ENCODE data around the gene USP3. TPM values are rescaled to one million over a fixed set of nuclear protein-coding genes. Genes with fewer than 3 reads are reported as not detected.

The USP3 gene
- total RNA-seq, 4 donors from 2014 or later = 56.1 to 93.0 (median 73.7) TPM

DNA sequence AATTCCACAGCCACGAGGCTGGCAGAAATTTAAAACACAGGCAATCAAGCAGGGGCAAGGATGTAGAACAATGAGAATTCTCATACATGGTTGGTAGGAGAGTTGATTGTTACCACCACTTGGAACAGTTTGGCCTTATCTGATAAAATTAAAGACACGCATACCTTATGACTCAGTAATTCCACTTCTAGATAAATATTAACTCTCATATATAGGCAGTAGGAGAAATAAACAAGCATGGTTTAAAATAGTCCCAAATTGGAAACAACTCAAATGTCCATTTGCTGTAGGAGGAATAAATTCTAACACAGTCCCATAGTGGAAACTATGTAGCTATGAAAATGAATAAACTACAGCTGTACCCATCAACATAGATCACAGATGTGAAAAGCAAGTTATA lies 42.3 kb upstream of the USP3 start:
- TF ChIP-seq, protein P1, sequence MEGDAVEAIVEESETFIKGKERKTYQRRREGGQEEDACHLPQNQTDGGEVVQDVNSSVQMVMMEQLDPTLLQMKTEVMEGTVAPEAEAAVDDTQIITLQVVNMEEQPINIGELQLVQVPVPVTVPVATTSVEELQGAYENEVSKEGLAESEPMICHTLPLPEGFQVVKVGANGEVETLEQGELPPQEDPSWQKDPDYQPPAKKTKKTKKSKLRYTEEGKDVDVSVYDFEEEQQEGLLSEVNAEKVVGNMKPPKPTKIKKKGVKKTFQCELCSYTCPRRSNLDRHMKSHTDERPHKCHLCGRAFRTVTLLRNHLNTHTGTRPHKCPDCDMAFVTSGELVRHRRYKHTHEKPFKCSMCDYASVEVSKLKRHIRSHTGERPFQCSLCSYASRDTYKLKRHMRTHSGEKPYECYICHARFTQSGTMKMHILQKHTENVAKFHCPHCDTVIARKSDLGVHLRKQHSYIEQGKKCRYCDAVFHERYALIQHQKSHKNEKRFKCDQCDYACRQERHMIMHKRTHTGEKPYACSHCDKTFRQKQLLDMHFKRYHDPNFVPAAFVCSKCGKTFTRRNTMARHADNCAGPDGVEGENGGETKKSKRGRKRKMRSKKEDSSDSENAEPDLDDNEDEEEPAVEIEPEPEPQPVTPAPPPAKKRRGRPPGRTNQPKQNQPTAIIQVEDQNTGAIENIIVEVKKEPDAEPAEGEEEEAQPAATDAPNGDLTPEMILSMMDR (IDR thresholded peaks at IDR 0.05) = no peak
- peak in 2 of 3 donors; percentile 44 for TF ChIP-seq POLR2AphosphoS5 (IDR thresholded peaks at IDR 0.05)
- H3K4me1 ChIP-seq = peaks cover 24 to 74% (median 61%) of the 10 kb centered on the region in 4 donors
- 15 to 24% methylated on average over 2 of the region's 2 CpGs for WGBS, 2 donors (ENCODE audit: low coverage in 1 of 2)

DNA sequence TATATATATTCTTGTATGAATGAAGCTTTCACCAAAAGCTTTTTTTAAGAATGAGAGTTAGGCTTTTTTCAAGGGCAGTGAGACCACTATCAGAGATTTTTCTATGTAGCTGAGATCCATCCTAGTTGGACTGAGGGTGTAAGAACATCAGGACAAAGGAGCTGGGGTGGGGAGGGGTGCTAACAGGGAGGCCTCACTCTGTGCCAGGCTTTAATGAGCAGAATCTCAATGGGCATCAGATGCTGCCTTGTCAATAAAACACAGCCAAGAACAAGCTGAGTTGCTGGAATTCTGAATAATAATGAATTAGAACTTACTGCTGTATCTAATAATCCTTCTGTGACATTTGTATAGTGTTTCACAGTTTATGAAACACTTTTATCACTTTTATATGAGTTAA lies 41.4 kb upstream of the USP3 start:
- intact Hi-C loops (cut with DNase I; ENCODE audit: low total_unique reads) (no loop called here), in situ Hi-C loops (cut with MboI; ENCODE audit: low pct_ligation_motif_present in 1 of 4, low pct_unique_long_range_greater_than_20kb in 1 of 4, low sequenced_read_pairs in 3 of 4) (loop anchor here in 2 of 4 donors (10.0 to 25.0 kb wide), 2 partner anchors 132 to 599 kb away; partner anchors contain the start of gene FBXL22 (in 1 of the 2))

More for the DNA sequence above, 42.3 kb upstream of the USP3 start:
- no peak overlapping the region for H3K4me3 ChIP-seq
- in situ Hi-C loops (cut with MboI; ENCODE audit: low pct_ligation_motif_present in 1 of 4, low pct_unique_long_range_greater_than_20kb in 1 of 4, low sequenced_read_pairs in 3 of 4) (loop anchor here in 2 of 4 donors (10.0 to 25.0 kb wide), 2 partner anchors 133 to 600 kb away; partner anchors contain the start of gene FBXL22 (in 1 of the 2)), intact Hi-C loops (cut with DNase I; ENCODE audit: low total_unique reads) (no loop called here)
- no peaks in the 10 kb centered on the region for H3K27me3 ChIP-seq
- H3K36me3 ChIP-seq = no peaks in the 10 kb centered on the region
- no peaks in the 10 kb centered on the region for H3K9me3 ChIP-seq
- H3K27ac ChIP-seq = peak overlapping the region; percentile 32 to 82 (median 70)
- DNase-seq = no peak

DNA sequence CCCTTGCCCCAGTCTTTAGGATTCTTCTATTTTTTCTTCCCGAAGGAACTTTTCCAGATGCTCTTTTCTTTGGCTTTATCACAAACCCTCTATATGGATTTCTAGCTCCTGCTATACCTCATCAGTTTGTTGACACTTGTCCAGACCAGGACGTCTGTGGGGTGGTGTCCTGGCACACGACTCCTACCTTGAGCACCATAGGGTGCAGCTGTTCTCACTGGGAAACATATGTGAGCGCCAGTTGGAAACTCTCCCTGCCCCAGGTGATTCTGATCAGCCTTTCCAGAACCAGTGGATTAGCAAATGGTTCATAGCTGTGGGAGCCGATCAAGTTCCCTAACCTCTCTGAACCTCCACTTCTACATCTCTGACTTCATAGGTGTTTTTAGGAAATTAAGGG lies 40.6 kb upstream of the USP3 start:
- WGBS, 2 donors (ENCODE audit: low coverage in 1 of 2) = 37% methylated on average over 5 of the region's 5 CpGs; no CpG with 5 or more reads in 1 of the 2 donors
- Histone ChIP-seq H3K9me3 (no peaks in the 10 kb centered on the region), H3K36me3 (no peaks in the 10 kb centered on the region), H3K4me3 (no peak overlapping the region), H3K4me1 (peaks cover 24 to 71% (median 61%) of the 10 kb centered on the region in 4 donors), H3K27ac (peak overlapping the region in 3 of 4 donors; percentile 70 to 82 (median 71)), H3K27me3 (no peaks in the 10 kb centered on the region)
- DNase-seq = no peak
- TF ChIP-seq EP300 (IDR thresholded peaks at IDR 0.05; ENCODE audit: low read depth) (no peak), POLR2AphosphoS5 (IDR thresholded peaks at IDR 0.05) (peak in 1 of 3 donors; percentile 19)
- in situ Hi-C loops (cut with MboI; ENCODE audit: low pct_ligation_motif_present in 1 of 4, low pct_unique_long_range_greater_than_20kb in 1 of 4, low sequenced_read_pairs in 3 of 4) (loop anchor here in 2 of 4 donors (10.0 to 25.0 kb wide), 2 partner anchors 131 to 599 kb away; partner anchors contain the start of gene FBXL22 (in 1 of the 2)), intact Hi-C loops (cut with DNase I; ENCODE audit: low total_unique reads) (no loop called here)

More for the DNA sequence above, 41.4 kb upstream of the USP3 start:
- Histone ChIP-seq H3K9me3 (no peaks in the 10 kb centered on the region), H3K27me3 (no peaks in the 10 kb centered on the region), H3K4me1 (peaks cover 24 to 71% (median 61%) of the 10 kb centered on the region in 4 donors), H3K36me3 (no peaks in the 10 kb centered on the region), H3K27ac (peak overlapping the region in 3 of 4 donors; percentile 70 to 82 (median 71)), H3K4me3 (no peak overlapping the region)
- TF ChIP-seq POLR2AphosphoS5 (IDR thresholded peaks at IDR 0.05) (no peak), POLR2A (IDR thresholded peaks at IDR 0.05) (no peak), EP300 (IDR thresholded peaks at IDR 0.05; ENCODE audit: low read depth) (no peak)
- no peak for DNase-seq

DNA sequence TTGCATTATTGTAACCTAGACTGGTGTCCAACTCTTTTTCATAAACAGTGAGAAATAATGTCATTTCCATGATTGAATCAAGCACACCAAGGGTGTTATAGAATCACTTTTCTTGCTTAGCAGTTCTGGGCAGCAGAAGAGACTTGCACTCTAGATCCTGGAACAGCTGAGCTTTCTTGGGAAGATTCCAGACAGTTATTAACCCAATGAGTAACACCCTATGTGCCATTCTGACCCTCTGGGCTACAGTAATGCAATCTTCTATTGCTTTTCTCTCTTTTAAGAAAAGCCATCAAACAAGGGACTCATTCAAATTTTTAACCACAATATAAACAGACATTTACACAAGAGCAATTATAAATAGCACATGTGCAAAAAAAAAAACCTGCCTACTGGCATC lies 39.3 kb upstream of the USP3 start:
- no peaks in the 10 kb centered on the region for H3K9me3 ChIP-seq
- no peak overlapping the region for H3K4me3 ChIP-seq
- no peaks in the 10 kb centered on the region for H3K36me3 ChIP-seq
- peaks cover 24 to 70% (median 60%) of the 10 kb centered on the region in 4 donors for H3K4me1 ChIP-seq
- no peaks in the 10 kb centered on the region for H3K27me3 ChIP-seq
- H3K27ac ChIP-seq = peak overlapping the region in 1 of 4 donors; percentile 82
- DNase-seq = no peak
- intact Hi-C loops (cut with DNase I; ENCODE audit: low total_unique reads) (no loop called here), in situ Hi-C loops (cut with MboI; ENCODE audit: low pct_ligation_motif_present in 1 of 4, low pct_unique_long_range_greater_than_20kb in 1 of 4, low sequenced_read_pairs in 3 of 4) (loop anchor here in 2 of 4 donors (5.0 to 25.0 kb wide), 3 partner anchors 127 to 597 kb away; partner anchors contain the start of gene FBXL22 (in 1 of the 2))
- TF ChIP-seq POLR2A (IDR thresholded peaks at IDR 0.05) (no peak), POLR2AphosphoS5 (IDR thresholded peaks at IDR 0.05) (no peak), EP300 (IDR thresholded peaks at IDR 0.05; ENCODE audit: low read depth) (no peak)
- TF ChIP-seq, protein P1 (IDR thresholded peaks at IDR 0.05) = no peak

DNA sequence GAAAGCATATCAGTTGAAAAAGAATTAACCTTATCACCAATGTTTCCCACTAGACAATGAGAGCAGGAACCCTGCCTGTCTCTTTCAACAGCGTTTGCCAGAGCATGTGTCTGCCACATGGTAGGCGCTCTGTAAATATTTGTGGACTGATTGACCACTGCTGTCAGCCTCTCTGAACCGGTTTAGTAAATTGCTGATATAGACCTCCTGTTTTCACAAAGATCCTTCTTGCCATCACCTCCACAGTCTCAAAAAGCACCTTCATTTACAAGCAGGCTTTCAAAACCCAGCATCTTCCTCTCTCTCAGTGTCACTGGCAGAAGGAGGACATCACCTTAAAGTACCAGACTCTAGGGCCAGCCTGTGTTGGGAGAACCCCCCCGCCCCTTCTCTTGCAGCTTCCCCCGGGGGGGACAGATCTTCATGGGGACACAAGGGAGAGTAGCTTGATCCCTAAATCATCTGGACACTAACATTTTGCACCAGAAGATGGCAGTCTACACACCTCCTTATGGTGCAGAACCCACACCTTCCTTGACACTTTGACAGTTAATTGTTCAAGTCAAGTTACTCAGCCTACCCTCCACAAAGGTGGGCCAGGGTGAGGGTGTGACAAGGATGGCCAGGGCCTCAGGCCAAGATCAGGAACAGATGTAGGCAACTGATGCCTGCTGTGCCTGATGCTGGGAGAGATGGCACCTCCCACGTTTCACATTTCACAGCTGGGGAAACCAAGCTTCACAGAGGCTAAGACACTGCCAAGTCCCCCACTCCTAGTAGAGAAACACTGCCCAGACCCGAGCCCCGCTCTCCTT lies 37.8 kb upstream of the USP3 start:
- Histone ChIP-seq H3K27ac (peak overlapping the region in 1 of 4 donors; percentile 42), H3K36me3 (no peaks in the 10 kb centered on the region), H3K27me3 (no peaks in the 10 kb centered on the region), H3K9me3 (no peaks in the 10 kb centered on the region), H3K4me3 (no peak overlapping the region), H3K4me1 (peaks cover 22 to 55% (median 46%) of the 10 kb centered on the region in 4 donors)
- in situ Hi-C loops (cut with MboI; ENCODE audit: low pct_ligation_motif_present in 1 of 4, low pct_unique_long_range_greater_than_20kb in 1 of 4, low sequenced_read_pairs in 3 of 4) (loop anchor here in 2 of 4 donors (5.0 to 25.0 kb wide), 3 partner anchors 126 to 596 kb away; partner anchors contain the start of gene FBXL22 (in 1 of the 2)), intact Hi-C loops (cut with DNase I; ENCODE audit: low total_unique reads) (loop anchor here (2.0 kb wide), 1 partner anchor 36 kb away; no protein-coding TSS in a partner anchor)
- TF ChIP-seq POLR2A (IDR thresholded peaks at IDR 0.05) (no peak), EP300 (IDR thresholded peaks at IDR 0.05; ENCODE audit: low read depth) (no peak), POLR2AphosphoS5 (IDR thresholded peaks at IDR 0.05) (no peak)
- TF ChIP-seq, protein P1 (IDR thresholded peaks at IDR 0.05) = peak; percentile 56 to 77 (median 61)
- no peak for DNase-seq
- 16 to 27% methylated on average over 4 to 8 of the region's 8 CpGs for WGBS, 2 donors (ENCODE audit: low coverage in 1 of 2)

Data from transverse colon (tissue), 4 donors.